ENCODE results near the gene EFNB2.

Gene EFNB2

GRCh38 chr13:106443607-106444322 lies 91.7 kb downstream of the EFNB2 start:
- no peak for FAIRE-seq

GRCh38 chr13:106440866-106441265 lies 94.6 kb downstream of the EFNB2 start:
- no peak for FAIRE-seq

All from endometrium (tissue), 2 donors.